Lower leg skin (tissue), 4 donors: ENCODE data around the gene MRPL51. TPM values are rescaled to one million over a fixed set of nuclear protein-coding genes. Genes with fewer than 3 reads are reported as not detected.
A peak's percentile ranks its signal among the peaks of the same experiment; 100 is the strongest.

ENCODE experiments used
- DNase-seq, 2 donors: peaks; one replicate each; pipeline ENCODE4 v3.0.0-alpha.2; 2019; ENCODE audit warnings: low spot score in 2 of 2
- H3K4me3 ChIP-seq: fragments of 200-600 bp; sonication (generic); 2 replicates; pipeline ENCODE4 v1.5.1; 2017; ENCODE audit warnings: mild to moderate bottlenecking, low read depth; ENCODE audit not compliant: poor library complexity, severe bottlenecking
- POLR2A ChIP-seq, 2 donors: fragments of 450-650 bp; IDR thresholded peaks; one replicate each; pipeline ENCODE4 v1.6.1; 2016 to 2017; ENCODE audit warnings: antibody characterized with exemption in 2 of 2, mild to moderate bottlenecking in 1 of 2, moderate library complexity in 1 of 2
- WGBS, 2 donors: methylation state at CpG; one replicate each; pipeline ENCODE4 v1.1.5; 2018; 5-methylcytosine and 5-hydroxymethylcytosine counted together
- intact Hi-C: fragments of 100-400 bp; cut with DNase I; formaldehyde crosslinking; loops from one replicate; pipeline ENCODE4 v1.15.0; 2023; ENCODE audit warnings: low total_unique reads
- total RNA-seq, 4 donors: library from RNA; depleted of rRNA; stranded (reverse); fragments of >200 nt; gene quantifications; one replicate each; pipeline ENCODE4 v1.1.0, GENCODE V29; 2016
- TF ChIP-seq, protein P1 (sequence below), 3 donors: fragments of 450-650 bp; IDR thresholded peaks; one replicate each; pipeline ENCODE4 v1.5.1; 2016; ENCODE audit warnings: antibody characterized with exemption in 3 of 3, mild to moderate bottlenecking in 3 of 3, moderate library complexity in 2 of 3

MRPL51 gene
- total RNA-seq, 4 donors from 2014 or later: 38.6 to 62.1 (median 58.7) TPM

GRCh38 chr12:6461401-6462233, 31.4 kb downstream of the MRPL51 start:
- WGBS, 2 donors: 73 to 80% methylated on average over 15 of the region's 15 CpGs
- DNase-seq: peak; percentile 49 to 87
- intact Hi-C loops: no loop called here
- TF ChIP-seq, protein P1, sequence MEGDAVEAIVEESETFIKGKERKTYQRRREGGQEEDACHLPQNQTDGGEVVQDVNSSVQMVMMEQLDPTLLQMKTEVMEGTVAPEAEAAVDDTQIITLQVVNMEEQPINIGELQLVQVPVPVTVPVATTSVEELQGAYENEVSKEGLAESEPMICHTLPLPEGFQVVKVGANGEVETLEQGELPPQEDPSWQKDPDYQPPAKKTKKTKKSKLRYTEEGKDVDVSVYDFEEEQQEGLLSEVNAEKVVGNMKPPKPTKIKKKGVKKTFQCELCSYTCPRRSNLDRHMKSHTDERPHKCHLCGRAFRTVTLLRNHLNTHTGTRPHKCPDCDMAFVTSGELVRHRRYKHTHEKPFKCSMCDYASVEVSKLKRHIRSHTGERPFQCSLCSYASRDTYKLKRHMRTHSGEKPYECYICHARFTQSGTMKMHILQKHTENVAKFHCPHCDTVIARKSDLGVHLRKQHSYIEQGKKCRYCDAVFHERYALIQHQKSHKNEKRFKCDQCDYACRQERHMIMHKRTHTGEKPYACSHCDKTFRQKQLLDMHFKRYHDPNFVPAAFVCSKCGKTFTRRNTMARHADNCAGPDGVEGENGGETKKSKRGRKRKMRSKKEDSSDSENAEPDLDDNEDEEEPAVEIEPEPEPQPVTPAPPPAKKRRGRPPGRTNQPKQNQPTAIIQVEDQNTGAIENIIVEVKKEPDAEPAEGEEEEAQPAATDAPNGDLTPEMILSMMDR (IDR thresholded peaks at IDR 0.05): no peak
- no peak for TF ChIP-seq POLR2A (IDR thresholded peaks at IDR 0.05)
- no peak overlapping the region for H3K4me3 ChIP-seq

- H3K4me3 ChIP-seq: no peak overlapping the region
These were observed 32.2 kb downstream of the MRPL51 start for GRCh38 chr12:6460751-6461371.

GRCh38 chr12:6459004-6459337, 34.1 kb downstream of the MRPL51 start:
- no peak for DNase-seq
- TF ChIP-seq, protein P1 (IDR thresholded peaks at IDR 0.05): no peak
- no peak for TF ChIP-seq POLR2A (IDR thresholded peaks at IDR 0.05)
- intact Hi-C loops: no loop called here
- H3K4me3 ChIP-seq: no peak overlapping the region
- WGBS, 2 donors: 91 to 95% methylated on average over 2 of the region's 2 CpGs

More at GRCh38 chr12:6460751-6461371, 32.2 kb downstream of the MRPL51 start:
- no peak for TF ChIP-seq POLR2A (IDR thresholded peaks at IDR 0.05)
- TF ChIP-seq, protein P1 (IDR thresholded peaks at IDR 0.05): no peak
- peak in 1 of 2 donors; percentile 65 for DNase-seq
- 82 to 86% methylated on average over 10 of the region's 10 CpGs for WGBS, 2 donors
- intact Hi-C loops: no loop called here

- peak in 1 of 2 donors; percentile 61 for DNase-seq
- whole genome bisulfite sequencing, 2 donors: 85 to 87% methylated on average over 14 of the region's 14 CpGs
- intact Hi-C loops: no loop called here
- H3K4me3 ChIP-seq: no peak overlapping the region
- TF ChIP-seq, protein P1 (IDR thresholded peaks at IDR 0.05): no peak
- no peak for TF ChIP-seq POLR2A (IDR thresholded peaks at IDR 0.05)
These were observed 34.6 kb downstream of the MRPL51 start for GRCh38 chr12:6458281-6459003.

DNA sequence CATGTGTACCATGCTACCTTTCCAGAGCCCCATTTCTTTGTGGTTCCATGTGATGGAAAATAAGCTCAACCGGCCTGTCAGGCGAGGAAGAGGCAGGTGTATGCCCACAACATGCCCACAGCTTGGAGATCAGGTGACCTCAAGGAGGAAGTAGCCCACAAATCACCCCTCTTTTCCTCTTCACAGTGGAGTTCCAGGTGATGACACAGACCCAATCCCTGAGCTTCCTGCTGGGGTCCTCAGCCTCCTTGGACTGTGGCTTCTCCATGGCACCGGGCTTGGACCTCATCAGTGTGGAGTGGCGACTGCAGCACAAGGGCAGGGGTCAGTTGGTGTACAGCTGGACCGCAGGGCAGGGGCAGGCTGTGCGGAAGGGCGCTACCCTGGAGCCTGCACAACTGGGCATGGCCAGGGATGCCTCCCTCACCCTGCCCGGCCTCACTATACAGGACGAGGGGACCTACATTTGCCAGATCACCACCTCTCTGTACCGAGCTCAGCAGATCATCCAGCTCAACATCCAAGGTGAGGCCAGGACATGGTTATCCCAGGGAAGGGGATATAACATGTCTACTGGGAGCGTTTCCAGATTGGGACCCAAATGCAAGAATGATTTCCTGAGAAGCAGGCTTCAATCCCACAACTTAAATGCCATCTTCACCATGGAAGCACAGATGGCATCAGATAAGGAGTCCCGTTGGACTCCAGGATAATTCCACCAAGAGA, 35.7 kb downstream of the MRPL51 start:
- H3K4me3 ChIP-seq: no peak overlapping the region
- intact Hi-C loops: no loop called here
- whole genome bisulfite sequencing, 2 donors: 87 to 88% methylated on average over 8 to 12 of the region's 12 CpGs
- TF ChIP-seq, protein P1 (IDR thresholded peaks at IDR 0.05): no peak
- TF ChIP-seq POLR2A (IDR thresholded peaks at IDR 0.05): no peak
- DNase-seq: peak in 1 of 2 donors; percentile 78
